SK-N-SH (cell line): ENCODE data around the gene SYT11. TPM values are rescaled to one million over a fixed set of nuclear protein-coding genes. Genes with fewer than 3 reads are reported as not detected.
A peak's percentile ranks its signal among the peaks of the same experiment; 100 is the strongest.

ENCODE experiments used
- CTCF ChIA-PET: fragments of 300-600, 350-600 bp; formaldehyde crosslinking; extraction: SDS; loops from one replicate; lab custom pipeline; 2021; lab: Yijun Ruan, JAX
- POLR2A ChIA-PET: fragments of 350-600 bp; sonication (Branson Sonifier 250); formaldehyde crosslinking; extraction: SDS; loops from one replicate; lab custom pipeline; 2020; ENCODE audit warnings: antibody characterized with exemption, inconsistent platforms; lab: Yijun Ruan, JAX
- DNase-seq: peaks from one replicate; pipeline ENCODE4 v3.0.0; 2012
- H2AFZ ChIP-seq: fragments of 200-600 bp; sonication (generic); 2 replicates; pipeline ENCODE4 v1.8.1; 2016; ENCODE audit warnings: antibody characterized with exemption, mild to moderate bottlenecking, low read depth
- H3F3A ChIP-seq: fragments of 200-600 bp; sonication (generic); replicated peaks from 2 replicates; pipeline ENCODE3; 2016; ENCODE audit warnings: antibody characterized with exemption, mild to moderate bottlenecking; ENCODE audit not compliant: insufficient read depth
- H3K27ac ChIP-seq, 2 experiments: fragments of 200-500 bp in 1 of 2; fragments of 200-600 bp in 1 of 2; sonication (Bioruptor generic) in 1 of 2; sonication (generic), shearing (Covaris generic) in 1 of 2; 2 replicates each; pipeline versions ENCODE4 v1.5.1 to v1.6.1; 2014 to 2016; ENCODE audit warnings: low read depth in 2 of 2, inconsistent platforms in 1 of 2, low read length in 1 of 2, mild to moderate bottlenecking in 1 of 2, mixed read lengths in 1 of 2
- H3K27me3 ChIP-seq: fragments of 200-600 bp; sonication (generic), shearing (Covaris generic); 2 replicates; pipeline ENCODE4 v1.6.1; 2016; ENCODE audit warnings: mixed run types; ENCODE audit not compliant: insufficient read depth
- H3K36me3 ChIP-seq, 2 experiments: fragments of 200-500 bp in 1 of 2; fragments of 200-600 bp in 1 of 2; sonication (Bioruptor generic) in 1 of 2; sonication (generic) in 1 of 2; replicated peaks in 1 of 2; 2 replicates each; pipeline versions ENCODE3 to v1.5.1; 2014 to 2016; ENCODE audit warnings: low read length in 1 of 2, mild to moderate bottlenecking in 1 of 2; ENCODE audit not compliant: insufficient read depth in 2 of 2, control insufficient read depth in 1 of 2
- H3K4me1 ChIP-seq, 2 experiments: fragments of 200-500 bp in 1 of 2; fragments of 200-600 bp in 1 of 2; sonication (Bioruptor generic) in 1 of 2; sonication (generic), shearing (Covaris generic) in 1 of 2; 2 replicates each; pipeline versions ENCODE4 v1.5.1 to v1.6.1; 2014 to 2016; ENCODE audit warnings: low read depth in 1 of 2, low read length in 1 of 2, mixed run types in 1 of 2; ENCODE audit not compliant: insufficient read depth in 2 of 2, control insufficient read depth in 1 of 2
- H3K4me2 ChIP-seq: fragments of 200-600 bp; sonication (generic), shearing (Covaris generic); 2 replicates; pipeline ENCODE4 v1.6.1; 2017; ENCODE audit warnings: mixed run types
- H3K4me3 ChIP-seq, 2 experiments: fragments of 200-500 bp in 1 of 2; fragments of 200-600 bp in 1 of 2; sonication (Bioruptor generic) in 1 of 2; sonication (generic), shearing (Covaris generic) in 1 of 2; 2 replicates each; pipeline versions ENCODE4 v1.5.1 to v1.8.1; 2014 to 2016; ENCODE audit warnings: low read depth in 2 of 2, inconsistent platforms in 1 of 2, low read length in 1 of 2, mild to moderate bottlenecking in 1 of 2, mixed read lengths in 1 of 2, moderate library complexity in 1 of 2
- H3K79me2 ChIP-seq: fragments of 200-600 bp; sonication (generic); 2 replicates; pipeline ENCODE4 v1.8.1; 2017; ENCODE audit warnings: mild to moderate bottlenecking; ENCODE audit not compliant: insufficient read depth
- H3K9ac ChIP-seq: fragments of 200-600 bp; sonication (generic); 2 replicates; pipeline ENCODE4 v1.6.1; 2017; ENCODE audit warnings: mixed run types
- H3K9me2 ChIP-seq: fragments of 200-600 bp; sonication (generic); 2 replicates; pipeline ENCODE4 v1.6.1; 2017; ENCODE audit warnings: mixed run types
- H3K9me3 ChIP-seq: fragments of 200-600 bp; sonication (generic); 2 replicates; pipeline ENCODE4 v1.6.1; 2017; ENCODE audit warnings: mixed run types, mild to moderate bottlenecking, moderate library complexity
- H4K20me1 ChIP-seq: fragments of 200-600 bp; sonication (generic); 2 replicates; pipeline ENCODE4 v1.6.1; 2017; ENCODE audit warnings: mild to moderate bottlenecking, mixed run types; ENCODE audit not compliant: insufficient read depth
- CHD2 ChIP-seq: fragments of 150-350 bp; IDR thresholded peaks from 2 replicates; pipeline ENCODE4 v1.6.1; 2018; ENCODE audit warnings: low read length; ENCODE audit not compliant: partially characterized antibody
- ELF1 ChIP-seq: IDR thresholded peaks from 2 replicates; pipeline ENCODE4 v1.4.0; 2012
- EP300 ChIP-seq, 2 experiments: IDR thresholded peaks; 2 replicates each; pipeline versions ENCODE4 v1.4.0 to v1.6.1; 2012; ENCODE audit warnings: borderline replicate concordance in 1 of 2, low read depth in 1 of 2, low read length in 1 of 2
- EZH2phosphoT487 ChIP-seq: fragments of 200-600 bp; sonication (generic); IDR thresholded peaks from 2 replicates; pipeline ENCODE4 v1.6.1; 2017; ENCODE audit warnings: low read depth, mixed run types, mild to moderate bottlenecking, antibody characterized with exemption, moderate library complexity, borderline replicate concordance
- FOSL2 ChIP-seq: IDR thresholded peaks from 2 replicates; pipeline ENCODE4 v1.4.0; 2012; ENCODE audit warnings: low read depth, mild to moderate bottlenecking, moderate library complexity, borderline replicate concordance
- FOXJ3 ChIP-seq: sonication (generic); formaldehyde crosslinking; IDR thresholded peaks from 2 replicates; pipeline ENCODE4 v1.5.1; 2020; ENCODE audit warnings: mild to moderate bottlenecking, missing genetic modification reagents
- FOXM1 ChIP-seq: IDR thresholded peaks from 2 replicates; pipeline ENCODE4 v1.4.0; 2012; ENCODE audit warnings: low read depth, mild to moderate bottlenecking
- GATA2 ChIP-seq: sonication (generic); formaldehyde crosslinking; IDR thresholded peaks from 2 replicates; pipeline ENCODE4 v1.5.0; 2020; ENCODE audit warnings: mild to moderate bottlenecking, missing genetic modification reagents
- MEF2A ChIP-seq: IDR thresholded peaks from 2 replicates; pipeline ENCODE4 v1.4.0; 2012; ENCODE audit warnings: low read depth, borderline replicate concordance
- MXI1 ChIP-seq: IDR thresholded peaks from 2 replicates; pipeline ENCODE4 v1.6.1; 2012; ENCODE audit warnings: mild to moderate bottlenecking, low read depth, low read length, improper control_type of control experiment
- NFIC ChIP-seq: IDR thresholded peaks from 2 replicates; pipeline ENCODE4 v1.4.0; 2012; ENCODE audit warnings: borderline replicate concordance
- RAD21 ChIP-seq: IDR thresholded peaks from 2 replicates; pipeline ENCODE4 v1.6.1; 2012; ENCODE audit warnings: mild to moderate bottlenecking, low read length
- RCOR1 ChIP-seq: fragments of 150-350 bp; IDR thresholded peaks from 2 replicates; pipeline ENCODE4 v1.6.1; 2017; ENCODE audit warnings: antibody characterized with exemption, low read length
- RFX5 ChIP-seq: IDR thresholded peaks from 2 replicates; pipeline ENCODE4 v1.6.1; 2012; ENCODE audit warnings: mild to moderate bottlenecking, improper control_type of control experiment, low read length
- RXRA ChIP-seq: IDR thresholded peaks from 2 replicates; pipeline ENCODE4 v1.4.0; 2012; ENCODE audit warnings: low read depth, mild to moderate bottlenecking, borderline replicate concordance
- TCF12 ChIP-seq: IDR thresholded peaks from 2 replicates; pipeline ENCODE4 v1.4.0; 2012
- YY1 ChIP-seq: IDR thresholded peaks from 2 replicates; pipeline ENCODE4 v1.4.0; 2012; ENCODE audit warnings: low read depth, mild to moderate bottlenecking
- WGBS: methylation state at CpG from one replicate; pipeline ENCODE4 v1.1.6; 2017; ENCODE audit warnings: low lambda C conversion rate; 5-methylcytosine and 5-hydroxymethylcytosine counted together
- polyA plus RNA-seq, 3 experiments: library from polyadenylated mRNA; depleted of rRNA; stranded (reverse); fragments of >200 nt; gene quantifications; 2 replicates each; pipeline ENCODE4 v1.2.3, GENCODE V29; 2012
- TF ChIP-seq, protein P1 (sequence below): fragments of 150-350 bp; IDR thresholded peaks from 2 replicates; pipeline ENCODE4 v1.6.1; 2016; ENCODE audit warnings: mild to moderate bottlenecking, low read depth, low read length
- TF ChIP-seq, protein P2 (sequence below): IDR thresholded peaks from 2 replicates; pipeline ENCODE4 v1.4.0; 2012; ENCODE audit warnings: low read depth, borderline replicate concordance
- TF ChIP-seq, protein P3 (sequence below): IDR thresholded peaks from 2 replicates; pipeline ENCODE4 v1.4.0; 2012; ENCODE audit warnings: low read depth

Gene SYT11
- polyA plus RNA-seq, 1 of the 3 experiments (the other 2 are of a cell fraction), result 26.7 TPM

DNA sequence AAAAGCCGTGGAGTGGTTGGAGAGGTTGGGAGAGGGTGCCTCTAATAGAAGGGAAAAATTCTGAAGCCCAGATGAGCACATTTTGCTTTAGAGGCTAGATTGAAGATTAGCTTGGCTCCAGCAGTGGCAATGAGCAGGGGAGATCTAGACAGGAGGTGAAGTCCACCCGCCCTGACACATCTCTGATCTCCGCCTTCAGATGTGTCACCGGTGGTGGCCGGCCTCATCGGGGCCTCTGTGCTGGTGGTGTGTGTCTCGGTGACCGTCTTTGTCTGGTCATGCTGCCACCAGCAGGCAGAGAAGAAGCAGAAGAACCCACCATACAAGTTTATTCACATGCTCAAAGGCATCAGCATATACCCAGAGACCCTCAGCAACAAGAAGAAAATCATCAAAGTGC, 8.4 kb downstream of the SYT11 start (continued):
- no peak for TF ChIP-seq MEF2A

DNA sequence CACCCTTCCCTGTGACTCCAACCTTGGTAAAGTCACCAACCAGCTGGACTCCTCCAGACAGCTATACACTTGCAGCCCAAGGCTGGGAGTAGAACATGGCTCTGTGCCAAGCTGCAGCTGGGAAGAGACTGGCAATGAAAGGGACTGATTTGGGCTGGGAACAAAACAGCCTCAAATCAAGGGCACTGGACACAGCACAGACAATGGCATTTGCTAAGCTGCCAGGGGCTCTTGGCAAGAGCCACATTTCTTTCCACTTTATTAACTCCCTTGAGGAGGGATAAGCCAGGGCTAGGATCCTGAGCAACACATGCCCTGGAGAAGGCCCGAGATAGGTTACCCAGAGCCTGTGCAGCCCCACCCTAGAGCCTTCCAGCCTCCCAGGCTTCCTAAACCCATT, 12.0 kb downstream of the SYT11 start:
- CTCF ChIA-PET, result interaction anchor here (1.2 to 1.6 kb wide), 3 partner anchors 13 to 195 kb away, joined by 3 to 5 read pairs (median 5); no protein-coding TSS in a partner anchor
- no peak overlapping the region for H2AFZ ChIP-seq
- peak; percentile 73 for DNase-seq

DNA sequence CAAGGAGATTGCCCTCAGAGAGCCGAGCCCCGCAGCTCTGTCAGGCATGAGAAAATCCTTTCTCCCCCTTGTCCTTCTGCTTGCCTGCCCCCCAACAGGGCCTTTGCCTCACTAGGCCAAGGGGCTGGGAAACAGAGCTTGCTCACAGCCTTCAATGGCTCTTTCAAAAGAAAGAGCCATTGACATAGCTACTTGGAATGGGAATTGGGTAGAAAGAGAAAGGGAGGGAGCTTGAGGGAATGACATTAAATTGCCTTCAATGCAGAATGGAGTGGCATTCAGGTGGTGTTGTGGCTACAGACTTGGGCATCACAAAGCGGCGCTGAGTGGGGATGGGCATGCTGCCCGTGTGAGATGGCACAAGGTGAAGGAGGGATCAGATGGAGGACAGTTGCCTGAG, 13.2 kb downstream of the SYT11 start:
- POLR2A ChIA-PET, result interaction anchor here (1.1 to 4.0 kb wide), 2 partner anchors 12 to 15 kb away, joined by 6 to 32 read pairs; partner anchors contain the start of genes GON4L and SYT11
- TF ChIP-seq RCOR1 (no peak), ELF1 (no peak), YY1 (no peak), RXRA (no peak), MXI1 (no peak), RAD21 (no peak), GATA2 (CRISPR knock-in tag) (no peak), FOXM1 (no peak), TCF12 (no peak), RFX5 (no peak), EZH2phosphoT487 (no peak), CHD2 (no peak), FOXJ3 (CRISPR knock-in tag) (no peak), FOSL2 (no peak)
- TF ChIP-seq, protein P1, sequence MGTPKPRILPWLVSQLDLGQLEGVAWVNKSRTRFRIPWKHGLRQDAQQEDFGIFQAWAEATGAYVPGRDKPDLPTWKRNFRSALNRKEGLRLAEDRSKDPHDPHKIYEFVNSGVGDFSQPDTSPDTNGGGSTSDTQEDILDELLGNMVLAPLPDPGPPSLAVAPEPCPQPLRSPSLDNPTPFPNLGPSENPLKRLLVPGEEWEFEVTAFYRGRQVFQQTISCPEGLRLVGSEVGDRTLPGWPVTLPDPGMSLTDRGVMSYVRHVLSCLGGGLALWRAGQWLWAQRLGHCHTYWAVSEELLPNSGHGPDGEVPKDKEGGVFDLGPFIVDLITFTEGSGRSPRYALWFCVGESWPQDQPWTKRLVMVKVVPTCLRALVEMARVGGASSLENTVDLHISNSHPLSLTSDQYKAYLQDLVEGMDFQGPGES, result no peak
- TF ChIP-seq, protein P2, sequence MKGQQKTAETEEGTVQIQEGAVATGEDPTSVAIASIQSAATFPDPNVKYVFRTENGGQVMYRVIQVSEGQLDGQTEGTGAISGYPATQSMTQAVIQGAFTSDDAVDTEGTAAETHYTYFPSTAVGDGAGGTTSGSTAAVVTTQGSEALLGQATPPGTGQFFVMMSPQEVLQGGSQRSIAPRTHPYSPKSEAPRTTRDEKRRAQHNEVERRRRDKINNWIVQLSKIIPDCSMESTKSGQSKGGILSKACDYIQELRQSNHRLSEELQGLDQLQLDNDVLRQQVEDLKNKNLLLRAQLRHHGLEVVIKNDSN, result no peak
- no peaks in the 10 kb centered on the region for H3F3A ChIP-seq
- peaks cover 13 to 21% of the 10 kb centered on the region in 2 experiments for H3K36me3 ChIP-seq
- no peaks in the 10 kb centered on the region for H4K20me1 ChIP-seq
- CTCF ChIA-PET, result interaction anchor here (0.7 to 1.6 kb wide), 6 partner anchors 10 to 646 kb away, joined by 3 to 5 read pairs (median 4); no protein-coding TSS in a partner anchor
- H3K27me3 ChIP-seq, result no peaks in the 10 kb centered on the region
- no peaks in the 10 kb centered on the region for H3K9me2 ChIP-seq
- DNase-seq, result no peak
- H3K79me2 ChIP-seq, result peaks cover 30% of the 10 kb centered on the region
- no peak overlapping the region for H3K27ac ChIP-seq
- H3K9ac ChIP-seq, result no peak overlapping the region
- no peaks in the 10 kb centered on the region for H3K9me3 ChIP-seq
- 92% methylated on average over 5 of the region's 5 CpGs for WGBS
- no peak overlapping the region for H2AFZ ChIP-seq
- H3K4me1 ChIP-seq, result peaks cover 0 to 24% of the 10 kb centered on the region in 2 experiments; a peak in 3 of 4 replicates
- H3K4me2 ChIP-seq, result no peak overlapping the region
- H3K4me3 ChIP-seq, result no peak overlapping the region

More for the DNA sequence above, 12.0 kb downstream of the SYT11 start:
- TF ChIP-seq NFIC, result peak; percentile 29; the same call in 1 of the 2 replicates
- TF ChIP-seq, protein P3, sequence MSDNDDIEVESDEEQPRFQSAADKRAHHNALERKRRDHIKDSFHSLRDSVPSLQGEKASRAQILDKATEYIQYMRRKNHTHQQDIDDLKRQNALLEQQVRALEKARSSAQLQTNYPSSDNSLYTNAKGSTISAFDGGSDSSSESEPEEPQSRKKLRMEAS, result no peak
- TF ChIP-seq EP300 (IDR thresholded peaks at IDR 0.05; ENCODE audit: borderline replicate concordance in 1 of 2, low read depth in 1 of 2, low read length in 1 of 2), result no peak; a peak in 1 of 4 replicates
- peak; percentile 49; the same call in 1 of the 2 replicates for TF ChIP-seq RCOR1
- peak; percentile 41 for TF ChIP-seq MXI1
- no peak for TF ChIP-seq RAD21
- no peak overlapping the region for H3K4me2 ChIP-seq
- WGBS, result 25% methylated on average over 1 of the region's 1 CpG
- H3K4me1 ChIP-seq, result peaks cover 0 to 24% of the 10 kb centered on the region in 2 experiments; a peak in 3 of 4 replicates
- peaks cover 37% of the 10 kb centered on the region for H3K79me2 ChIP-seq
- H3F3A ChIP-seq, result no peaks in the 10 kb centered on the region
- H3K9ac ChIP-seq, result no peak overlapping the region
- no peak overlapping the region for H3K4me3 ChIP-seq
- peak overlapping the region in 1 of 2 experiments; percentile 61; a peak in 2 of 4 replicates for H3K27ac ChIP-seq
- H3K9me3 ChIP-seq, result no peaks in the 10 kb centered on the region
- POLR2A ChIA-PET, result interaction anchor here (1.1 to 4.0 kb wide), 2 partner anchors 11 to 14 kb away, joined by 6 to 32 read pairs; partner anchors contain the start of genes GON4L and SYT11
- no peaks in the 10 kb centered on the region for H4K20me1 ChIP-seq
- H3K27me3 ChIP-seq, result no peaks in the 10 kb centered on the region
- no peaks in the 10 kb centered on the region for H3K9me2 ChIP-seq
- H3K36me3 ChIP-seq, result peaks cover 13 to 21% of the 10 kb centered on the region in 2 experiments
